CD14-positive monocyte (primary cell): ENCODE measurements around the gene NAPB. TPM values are rescaled to one million over a fixed set of nuclear protein-coding genes. Genes with fewer than 3 reads are reported as not detected.

Source experiments
- DNase-seq, 3 donors: peaks; one replicate each; pipeline ENCODE4 v3.0.0-alpha.2; 2011 to 2022
- H2AFZ ChIP-seq: 2 replicates; pipeline ENCODE4 v1.6.0; 2012; ENCODE audit warnings: mild to moderate bottlenecking, low read depth, low read length, inconsistent platforms; ENCODE audit not compliant: insufficient read depth, poor library complexity, severe bottlenecking
- H3K27ac ChIP-seq, 2 donors: 1 replicate in 1 of 2; 2 replicates in 1 of 2; pipeline ENCODE4 v1.5.1; 2012 to 2013; ENCODE audit warnings: low read length in 2 of 2, control low read depth in 1 of 2, inconsistent platforms in 1 of 2, low read depth in 1 of 2, mild to moderate bottlenecking in 1 of 2
- H3K27me3 ChIP-seq, 2 donors: one replicate each; pipeline versions ENCODE4 v1.6.0 to v1.6.1; 2011 to 2013; ENCODE audit warnings: low read length in 2 of 2; ENCODE audit not compliant: control insufficient read depth in 2 of 2, insufficient read depth in 2 of 2
- H3K36me3 ChIP-seq, 2 donors: replicated peaks in 1 of 2; 1 replicate in 1 of 2; 2 replicates in 1 of 2; pipeline versions ENCODE4 v1.5.1 to v1.6.1; 2012 to 2013; ENCODE audit warnings: low read length in 2 of 2, control low read depth in 1 of 2, inconsistent platforms in 1 of 2, mild to moderate bottlenecking in 1 of 2; ENCODE audit not compliant: insufficient read depth in 2 of 2, control insufficient read depth in 1 of 2
- H3K4me1 ChIP-seq, 2 donors: 1 replicate in 1 of 2; 2 replicates in 1 of 2; pipeline versions ENCODE4 v1.5.1 to v1.6.1; 2012 to 2013; ENCODE audit warnings: low read length in 2 of 2, control low read depth in 1 of 2, inconsistent platforms in 1 of 2, mild to moderate bottlenecking in 1 of 2, moderate library complexity in 1 of 2; ENCODE audit not compliant: insufficient read depth in 2 of 2, control insufficient read depth in 1 of 2
- H3K4me2 ChIP-seq: replicated peaks from 2 replicates; pipeline ENCODE3; 2012; ENCODE audit warnings: low read length, moderate library complexity, mild to moderate bottlenecking; ENCODE audit not compliant: poor library complexity, severe bottlenecking; ENCODE audit errors: extremely low read depth
- H3K4me3 ChIP-seq, 3 experiments: fragments of 200-600 bp in 1 of 3; sonication (generic) in 1 of 3; replicated peaks in 1 of 3; 1 replicate in 2 of 3; 2 replicates in 1 of 3; pipeline ENCODE4 v1.5.1; 2011 to 2013; ENCODE audit warnings: low read length in 3 of 3, mild to moderate bottlenecking in 3 of 3, control low read depth in 2 of 3, low read depth in 2 of 3, inconsistent platforms in 1 of 3, moderate library complexity in 1 of 3
- H3K79me2 ChIP-seq: 2 replicates; pipeline ENCODE4 v1.6.0; 2012; ENCODE audit warnings: mild to moderate bottlenecking, control low read depth, inconsistent platforms, low read length, moderate library complexity; ENCODE audit not compliant: insufficient read depth
- H3K9ac ChIP-seq: 2 replicates; pipeline ENCODE4 v1.6.0; 2017; ENCODE audit warnings: low read length, mild to moderate bottlenecking; ENCODE audit not compliant: insufficient read depth, poor library complexity, severe bottlenecking
- H3K9me3 ChIP-seq, 2 donors: replicated peaks in 1 of 2; 1 replicate in 1 of 2; 2 replicates in 1 of 2; pipeline versions ENCODE4 v1.5.1 to v1.6.1; 2012 to 2013; ENCODE audit warnings: low read length in 2 of 2, control low read depth in 1 of 2; ENCODE audit not compliant: control insufficient read depth in 1 of 2, insufficient read depth in 1 of 2
- H4K20me1 ChIP-seq: 2 replicates; pipeline ENCODE4 v1.6.0; 2012; ENCODE audit warnings: mild to moderate bottlenecking, low read length, control low read depth, moderate library complexity; ENCODE audit not compliant: insufficient read depth
- H3K27ac Mint-ChIP-seq, 7 donors: one replicate each; pipeline ENCODE4 v1.8.0; 2020; ENCODE audit warnings: mild to moderate bottlenecking in 7 of 7, mixed read lengths in 7 of 7, moderate library complexity in 6 of 7, inconsistent platforms in 2 of 7
- H3K27me3 Mint-ChIP-seq, 3 donors: one replicate each; pipeline ENCODE4 v1.8.0; 2021 to 2022; ENCODE audit warnings: low read depth in 3 of 3, mild to moderate bottlenecking in 3 of 3, mixed read lengths in 3 of 3, moderate library complexity in 3 of 3, inconsistent platforms in 1 of 3
- H3K36me3 Mint-ChIP-seq, 2 donors: one replicate each; pipeline ENCODE4 v1.8.0; 2020; ENCODE audit warnings: mixed read lengths in 2 of 2, inconsistent platforms in 1 of 2, mild to moderate bottlenecking in 1 of 2
- H3K4me1 Mint-ChIP-seq: one replicate; pipeline ENCODE4 v1.8.0; 2020; ENCODE audit warnings: mild to moderate bottlenecking, mixed read lengths
- H3K4me3 Mint-ChIP-seq, 2 donors: one replicate each; pipeline ENCODE4 v1.8.0; 2020; ENCODE audit warnings: mild to moderate bottlenecking in 2 of 2, mixed read lengths in 2 of 2, moderate library complexity in 1 of 2
- H3K9me3 Mint-ChIP-seq, 7 donors: one replicate each; pipeline ENCODE4 v1.8.0; 2020 to 2022; ENCODE audit warnings: mixed read lengths in 7 of 7, mild to moderate bottlenecking in 6 of 7, moderate library complexity in 6 of 7, inconsistent platforms in 2 of 7
- WGBS: methylation state at CpG from one replicate; pipeline ENCODE4 v1.1.5; 2013; ENCODE audit warnings: missing lambda C conversion rate; ENCODE audit not compliant: insufficient coverage; 5-methylcytosine and 5-hydroxymethylcytosine counted together
- intact Hi-C, 2 donors: fragments of 100-400 bp; cut with micrococcal nuclease; formaldehyde crosslinking; loops; one replicate each; pipeline versions ENCODE4 v1.15.0 to v1.15.1; 2023
- polyA plus RNA-seq, 3 donors: library from polyadenylated mRNA; depleted of rRNA in 1 of 3; unstranded in 2 of 3; stranded (reverse) in 1 of 3; fragments of 300-500 nt in 2 of 3; fragments of >200 nt in 1 of 3; fragmentation: Illumina TruSeq in 2 of 3; gene quantifications; 1 replicate in 2 of 3; 2 replicates in 1 of 3; pipeline ENCODE4 v1.2.3, GENCODE V29; 2012 to 2021
- TF ChIP-seq, protein P1 (sequence below): fragments of 200-600 bp; IDR thresholded peaks from one replicate; pipeline ENCODE4 v1.8.0; 2022; ENCODE audit warnings: antibody characterized with exemption, mild to moderate bottlenecking

Gene NAPB
- polyA plus RNA-seq, 3 donors: 2.4 to 6.3 (median 2.6) TPM

DNA sequence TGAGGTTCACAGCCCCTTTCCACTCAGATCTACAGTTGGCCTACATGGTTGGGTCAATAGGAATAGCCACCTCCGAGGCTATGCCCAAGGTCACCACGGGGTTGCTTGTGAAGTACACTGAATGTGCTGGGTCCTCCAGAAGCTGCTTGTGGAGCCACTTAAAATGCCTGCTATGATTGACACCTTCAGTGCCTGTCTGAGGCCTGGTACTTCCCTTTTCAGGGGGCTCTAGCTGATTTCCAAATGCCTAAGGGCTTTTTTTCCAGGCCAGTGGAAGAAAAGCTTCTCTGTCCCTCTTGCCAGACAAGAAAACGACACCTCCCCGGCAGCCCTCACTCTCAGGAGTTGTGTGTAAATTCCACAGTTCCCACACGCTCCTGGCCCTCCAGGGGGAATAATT is 77.0 kb downstream of the NAPB start:
- Histone ChIP-seq H3K4me2 (no peak overlapping the region), H3K27me3 (no peaks in the 10 kb centered on the region), H3K9ac (no peak overlapping the region), H3K4me1 (peaks cover 4 to 5% of the 10 kb centered on the region in 2 donors), H3K79me2 (no peaks in the 10 kb centered on the region), H3K36me3 (no peaks in the 10 kb centered on the region), H4K20me1 (no peaks in the 10 kb centered on the region), H3K9me3 (no peaks in the 10 kb centered on the region), H2AFZ (no peak overlapping the region), H3K27ac (no peak overlapping the region), H3K4me3 (no peak overlapping the region)
- intact Hi-C loops: loop anchor here (5.0 to 10.0 kb wide), 6 partner anchors 60 to 1007 kb away; no protein-coding TSS in a partner anchor
- DNase-seq: no peak
- TF ChIP-seq, protein P1, sequence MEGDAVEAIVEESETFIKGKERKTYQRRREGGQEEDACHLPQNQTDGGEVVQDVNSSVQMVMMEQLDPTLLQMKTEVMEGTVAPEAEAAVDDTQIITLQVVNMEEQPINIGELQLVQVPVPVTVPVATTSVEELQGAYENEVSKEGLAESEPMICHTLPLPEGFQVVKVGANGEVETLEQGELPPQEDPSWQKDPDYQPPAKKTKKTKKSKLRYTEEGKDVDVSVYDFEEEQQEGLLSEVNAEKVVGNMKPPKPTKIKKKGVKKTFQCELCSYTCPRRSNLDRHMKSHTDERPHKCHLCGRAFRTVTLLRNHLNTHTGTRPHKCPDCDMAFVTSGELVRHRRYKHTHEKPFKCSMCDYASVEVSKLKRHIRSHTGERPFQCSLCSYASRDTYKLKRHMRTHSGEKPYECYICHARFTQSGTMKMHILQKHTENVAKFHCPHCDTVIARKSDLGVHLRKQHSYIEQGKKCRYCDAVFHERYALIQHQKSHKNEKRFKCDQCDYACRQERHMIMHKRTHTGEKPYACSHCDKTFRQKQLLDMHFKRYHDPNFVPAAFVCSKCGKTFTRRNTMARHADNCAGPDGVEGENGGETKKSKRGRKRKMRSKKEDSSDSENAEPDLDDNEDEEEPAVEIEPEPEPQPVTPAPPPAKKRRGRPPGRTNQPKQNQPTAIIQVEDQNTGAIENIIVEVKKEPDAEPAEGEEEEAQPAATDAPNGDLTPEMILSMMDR: no peak
- H3K36me3 Mint-ChIP-seq: no peaks in the 10 kb centered on the region
- H3K27ac Mint-ChIP-seq: no peak overlapping the region
- H3K4me1 Mint-ChIP-seq: peaks cover 9% of the 10 kb centered on the region
- H3K9me3 Mint-ChIP-seq: peaks cover 0 to 2% (median 0%) of the 10 kb centered on the region in 7 donors
- 33% methylated on average over 2 of the region's 5 CpGs for WGBS
- H3K27me3 Mint-ChIP-seq: peaks cover 0 to 3% (median 0%) of the 10 kb centered on the region in 3 donors
- H3K4me3 Mint-ChIP-seq: no peak overlapping the region

DNA sequence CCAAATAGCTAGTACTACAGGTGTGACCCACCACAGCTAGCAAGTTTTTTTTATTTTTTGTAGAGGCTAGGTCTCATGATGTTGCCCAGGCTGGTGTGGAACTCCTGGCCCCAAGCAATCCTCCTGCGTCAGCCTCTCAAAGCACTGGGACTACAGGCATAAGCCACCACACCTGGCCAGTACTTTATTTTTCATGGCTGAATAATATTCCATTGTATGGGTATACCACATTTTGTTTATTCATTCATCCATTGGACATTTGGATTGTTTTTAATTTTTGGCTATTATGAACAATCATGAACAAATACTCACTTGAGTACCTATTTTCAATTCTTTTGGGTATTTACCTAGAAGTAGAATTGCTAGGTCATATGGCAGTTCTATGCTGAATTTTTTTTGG is 77.7 kb downstream of the NAPB start:
- TF ChIP-seq, protein P1: no peak
- intact Hi-C loops: loop anchor here (5.0 to 10.0 kb wide), 6 partner anchors 61 to 1006 kb away; no protein-coding TSS in a partner anchor
- Histone ChIP-seq H3K27ac (no peak overlapping the region), H3K9ac (no peak overlapping the region), H3K4me1 (no peaks in the 10 kb centered on the region), H3K9me3 (no peaks in the 10 kb centered on the region), H4K20me1 (no peaks in the 10 kb centered on the region), H3K79me2 (no peaks in the 10 kb centered on the region), H3K4me3 (no peak overlapping the region), H3K4me2 (no peak overlapping the region), H3K36me3 (no peaks in the 10 kb centered on the region), H3K27me3 (no peaks in the 10 kb centered on the region), H2AFZ (no peak overlapping the region)
- H3K27me3 Mint-ChIP-seq: peaks cover 0 to 5% (median 0%) of the 10 kb centered on the region in 3 donors
- no peak overlapping the region for H3K4me3 Mint-ChIP-seq
- H3K9me3 Mint-ChIP-seq: peaks cover 0 to 2% (median 0%) of the 10 kb centered on the region in 7 donors
- peaks cover 3% of the 10 kb centered on the region for H3K4me1 Mint-ChIP-seq
- whole genome bisulfite sequencing: no CpG with 5 or more reads among the region's 1 CpG
- DNase-seq: no peak
- H3K36me3 Mint-ChIP-seq: no peaks in the 10 kb centered on the region
- H3K27ac Mint-ChIP-seq: no peak overlapping the region
